MG63 (cell line): ENCODE data around the gene IL17A. TPM values are rescaled to one million over a fixed set of nuclear protein-coding genes. Genes with fewer than 3 reads are reported as not detected.

Experiments used
- DNase-seq: peaks from one replicate; pipeline ENCODE4 v3.0.0-alpha.2; 2020
- H3K27me3 ChIP-seq: fragments of 250-450 bp; sonication (Bioruptor Pico); 2 replicates; pipeline ENCODE4 v1.5.1; 2020; ENCODE audit warnings: mild to moderate bottlenecking, moderate library complexity
- H3K36me3 ChIP-seq: fragments of 250-450 bp; sonication (Bioruptor Pico); 2 replicates; pipeline ENCODE4 v1.5.1; 2020; ENCODE audit warnings: mild to moderate bottlenecking, moderate library complexity
- H3K4me3 ChIP-seq: fragments of 250-450 bp; sonication (Bioruptor Pico); 2 replicates; pipeline ENCODE4 v1.5.1; 2020; ENCODE audit warnings: mild to moderate bottlenecking, moderate library complexity
- H3K9me3 ChIP-seq: fragments of 250-450 bp; sonication (Bioruptor Pico); 2 replicates; pipeline ENCODE4 v1.5.1; 2020; ENCODE audit warnings: mild to moderate bottlenecking, moderate library complexity
- total RNA-seq: library from RNA; depleted of rRNA; stranded (reverse); fragments of >200 nt; shearing (Covaris generic); gene quantifications from 2 replicates; pipeline ENCODE4 v1.2.3, GENCODE V29; 2014; ENCODE audit warnings: low replicate concordance; rRNA removed

The IL17A gene
- total RNA-seq: not detected in 2 replicates

DNA sequence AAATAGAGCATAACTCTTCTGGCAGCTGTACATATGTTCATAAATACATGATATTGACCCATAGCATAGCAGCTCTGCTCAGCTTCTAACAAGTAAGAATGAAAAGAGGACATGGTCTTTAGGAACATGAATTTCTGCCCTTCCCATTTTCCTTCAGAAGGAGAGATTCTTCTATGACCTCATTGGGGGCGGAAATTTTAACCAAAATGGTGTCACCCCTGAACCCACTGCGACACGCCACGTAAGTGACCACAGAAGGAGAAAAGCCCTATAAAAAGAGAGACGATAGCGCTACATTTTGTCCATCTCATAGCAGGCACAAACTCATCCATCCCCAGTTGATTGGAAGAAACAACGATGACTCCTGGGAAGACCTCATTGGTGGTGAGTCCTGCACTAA is at the start of gene IL17A:
Gene IL17A (plus strand): TSS at position 301 of the 400 bp plus-strand sequence. CDS start 57 bp downstream, at position 358.
- DNase-seq: no peak
- H3K9me3 ChIP-seq: no peaks in the 10 kb centered on the region
- peaks cover 93% of the 10 kb centered on the region for H3K27me3 ChIP-seq
- no peak within 1 kb of the TSS for H3K4me3 ChIP-seq
- H3K36me3 ChIP-seq: no peaks in the 10 kb centered on the region

GRCh38 chr6:52136934-52137467 is 49.2 kb upstream of the IL17A start:
- Histone ChIP-seq H3K9me3 (no peaks in the 10 kb centered on the region), H3K4me3 (no peak overlapping the region), H3K27me3 (peaks cover 63% of the 10 kb centered on the region), H3K36me3 (no peaks in the 10 kb centered on the region)
- DNase-seq: no peak

GRCh38 chr6:52138284-52138683 is 47.9 kb upstream of the IL17A start:
- no peaks in the 10 kb centered on the region for H3K36me3 ChIP-seq
- no peak overlapping the region for H3K4me3 ChIP-seq
- no peak for DNase-seq
- no peaks in the 10 kb centered on the region for H3K9me3 ChIP-seq
- peaks cover 66% of the 10 kb centered on the region for H3K27me3 ChIP-seq

DNA sequence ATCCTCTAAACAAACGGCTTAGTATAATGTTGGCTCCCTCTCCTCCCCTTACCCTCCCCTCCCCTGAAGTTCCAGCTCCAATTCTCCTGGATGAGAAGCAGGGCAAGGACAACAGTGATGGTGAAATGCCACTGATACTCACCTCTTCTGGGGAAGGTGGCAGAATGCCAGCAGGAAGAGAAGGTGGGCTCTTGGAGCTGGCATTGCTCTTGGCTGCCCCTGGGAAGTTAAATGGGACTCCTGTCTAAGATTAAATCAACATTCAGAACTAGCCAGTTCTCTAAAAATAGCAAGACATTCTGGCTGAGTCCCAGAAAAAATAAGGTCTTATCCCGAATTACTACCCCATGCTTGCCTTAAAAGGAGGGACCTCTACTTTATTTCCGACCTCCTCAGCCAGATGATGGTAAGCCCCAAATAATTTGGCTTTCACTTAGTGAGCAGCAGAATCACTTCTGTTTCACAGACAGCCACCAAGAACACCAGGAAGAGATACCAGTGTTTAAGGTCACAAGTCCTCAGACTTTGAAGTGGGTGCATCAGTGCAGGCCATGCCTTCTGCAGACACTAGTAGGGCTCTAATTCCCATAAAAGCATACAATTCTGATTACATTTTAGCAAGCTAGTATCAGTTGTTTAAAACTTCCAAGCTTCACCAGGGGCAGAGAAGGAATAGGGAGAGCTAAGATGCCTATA is 46.0 kb upstream of the IL17A start:
- Histone ChIP-seq H3K27me3 (peaks cover 84% of the 10 kb centered on the region), H3K4me3 (no peak overlapping the region), H3K9me3 (no peaks in the 10 kb centered on the region), H3K36me3 (no peaks in the 10 kb centered on the region)
- DNase-seq: no peak

DNA sequence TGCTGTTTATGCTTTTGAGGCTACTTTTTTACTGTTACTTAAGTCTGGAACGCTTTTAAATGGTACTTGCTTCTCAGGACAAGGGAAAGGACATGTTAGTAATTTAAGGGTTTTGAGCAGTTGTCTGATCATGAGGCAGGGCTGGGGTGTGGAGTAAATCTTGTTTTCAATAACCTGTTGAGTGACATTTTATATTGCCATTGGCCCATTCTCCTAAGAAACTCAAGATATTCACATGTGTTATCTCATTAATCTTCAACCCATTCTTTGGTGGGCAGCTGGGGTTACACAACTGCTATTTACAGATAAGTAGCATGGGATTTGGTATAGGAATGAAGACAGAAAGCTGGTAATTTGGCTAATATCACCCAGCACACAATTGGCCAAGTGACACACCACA is 44.6 kb upstream of the IL17A start:
- Histone ChIP-seq H3K9me3 (no peaks in the 10 kb centered on the region), H3K36me3 (no peaks in the 10 kb centered on the region), H3K27me3 (peaks cover 96% of the 10 kb centered on the region), H3K4me3 (no peak overlapping the region)
- DNase-seq: no peak

- Histone ChIP-seq H3K36me3 (no peaks in the 10 kb centered on the region), H3K27me3 (peaks cover 96% of the 10 kb centered on the region), H3K4me3 (no peak overlapping the region), H3K9me3 (no peaks in the 10 kb centered on the region)
- DNase-seq: no peak
These were observed 43.6 kb upstream of the IL17A start for GRCh38 chr6:52142556-52142955.

- Histone ChIP-seq H3K36me3 (no peaks in the 10 kb centered on the region), H3K27me3 (peaks cover 99% of the 10 kb centered on the region), H3K4me3 (no peak overlapping the region), H3K9me3 (no peaks in the 10 kb centered on the region)
- no peak for DNase-seq
These were observed 42.6 kb upstream of the IL17A start for GRCh38 chr6:52143551-52143950.

DNA sequence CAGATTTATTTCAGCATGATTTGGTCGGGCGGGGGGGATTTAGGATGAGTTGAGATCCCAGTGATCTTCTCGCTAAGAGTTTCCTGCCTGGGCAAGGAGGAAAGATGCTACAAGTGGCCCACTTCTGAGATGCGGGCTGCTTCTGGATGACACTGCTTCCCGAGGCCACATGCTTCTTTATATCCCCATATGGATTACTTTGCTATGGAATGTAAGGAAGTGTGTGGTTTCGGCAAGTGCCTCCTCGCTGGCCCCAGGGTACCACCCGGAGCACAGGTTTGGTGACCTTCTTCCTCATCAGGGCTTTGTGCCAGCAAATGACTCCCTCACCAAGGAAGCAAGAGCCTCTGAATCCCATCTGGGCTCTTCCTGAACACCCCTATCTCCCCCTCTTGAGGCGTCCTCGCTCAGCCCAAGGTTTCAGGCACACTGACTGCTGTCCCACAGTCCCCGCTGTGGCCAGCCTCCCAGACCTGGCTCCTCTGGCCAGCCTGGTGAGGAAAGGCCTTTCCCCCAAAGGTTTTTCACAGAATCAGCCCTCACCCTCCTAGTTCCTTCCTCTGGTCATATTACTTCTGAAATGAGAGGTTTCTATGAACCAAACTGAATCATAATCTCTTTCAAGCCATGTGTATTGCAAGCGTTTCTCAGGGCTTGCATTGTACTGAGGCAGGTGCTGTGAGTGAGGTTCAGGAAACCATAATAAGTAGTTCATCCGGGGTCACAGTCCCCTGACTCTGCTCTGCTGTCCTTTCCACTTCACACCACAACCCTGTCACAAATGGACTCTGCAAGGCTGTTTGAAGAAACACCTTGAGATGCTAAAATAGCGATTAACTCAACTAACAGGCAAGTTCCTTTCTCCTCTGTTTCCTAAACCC is 41.7 kb upstream of the IL17A start:
- H3K4me3 ChIP-seq: no peak overlapping the region
- no peaks in the 10 kb centered on the region for H3K36me3 ChIP-seq
- DNase-seq: no peak
- H3K9me3 ChIP-seq: no peaks in the 10 kb centered on the region
- H3K27me3 ChIP-seq: peaks cover 99% of the 10 kb centered on the region

GRCh38 chr6:52146851-52147445 is 39.2 kb upstream of the IL17A start:
- H3K4me3 ChIP-seq: no peak overlapping the region
- H3K27me3 ChIP-seq: peaks cover 87% of the 10 kb centered on the region
- no peaks in the 10 kb centered on the region for H3K9me3 ChIP-seq
- no peaks in the 10 kb centered on the region for H3K36me3 ChIP-seq
- no peak for DNase-seq

GRCh38 chr6:52149076-52149475 is 37.1 kb upstream of the IL17A start:
- no peak for DNase-seq
- Histone ChIP-seq H3K27me3 (peaks cover 75% of the 10 kb centered on the region), H3K4me3 (no peak overlapping the region), H3K36me3 (no peaks in the 10 kb centered on the region), H3K9me3 (no peaks in the 10 kb centered on the region)

DNA sequence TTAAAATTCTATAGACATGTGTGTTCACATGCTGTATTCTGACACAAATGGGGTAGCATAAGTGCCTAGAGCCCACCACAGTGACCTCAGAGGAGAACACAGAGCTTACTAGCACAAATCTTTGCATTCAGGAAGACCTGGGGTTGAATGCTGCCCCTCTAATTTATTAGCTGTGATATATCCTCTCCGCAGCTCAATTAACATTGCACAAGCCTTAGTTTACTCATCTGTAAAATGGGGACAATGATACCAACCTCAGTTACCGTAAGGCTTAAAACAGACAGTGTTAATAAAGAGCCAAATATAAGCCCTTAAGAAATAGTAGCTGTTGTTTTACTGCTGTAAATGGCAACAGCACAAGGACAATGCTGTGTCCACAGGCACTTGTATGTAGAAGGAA is 36.2 kb upstream of the IL17A start:
- Histone ChIP-seq H3K9me3 (no peaks in the 10 kb centered on the region), H3K27me3 (peaks cover 66% of the 10 kb centered on the region), H3K4me3 (no peak overlapping the region), H3K36me3 (no peaks in the 10 kb centered on the region)
- DNase-seq: no peak

DNA sequence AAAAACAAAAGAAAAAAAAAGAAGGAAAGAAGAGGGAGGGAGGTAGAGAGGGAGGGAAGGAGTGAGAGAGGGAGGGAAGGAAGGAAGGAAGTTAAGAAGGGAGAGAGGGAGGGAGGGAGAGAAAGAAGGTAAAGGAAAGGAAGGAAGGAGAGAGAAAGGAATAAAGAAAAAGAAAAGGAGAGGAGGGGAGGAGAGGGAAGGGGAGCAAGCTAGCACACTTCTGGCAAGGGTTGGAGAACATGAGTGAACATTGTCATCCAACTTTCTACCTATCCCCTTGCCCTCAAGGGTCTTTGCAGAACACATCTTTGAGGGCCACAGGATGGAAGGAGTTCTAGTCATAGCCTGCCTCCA is 34.1 kb upstream of the IL17A start:
- peaks cover 45% of the 10 kb centered on the region for H3K27me3 ChIP-seq
- no peaks in the 10 kb centered on the region for H3K9me3 ChIP-seq
- no peak for DNase-seq
- H3K36me3 ChIP-seq: no peaks in the 10 kb centered on the region
- H3K4me3 ChIP-seq: no peak overlapping the region

- H3K9me3 ChIP-seq: no peaks in the 10 kb centered on the region
- no peaks in the 10 kb centered on the region for H3K36me3 ChIP-seq
- H3K4me3 ChIP-seq: no peak overlapping the region
- H3K27me3 ChIP-seq: peaks cover 38% of the 10 kb centered on the region
- DNase-seq: no peak
These were observed 33.4 kb upstream of the IL17A start for GRCh38 chr6:52152711-52153160.

- Histone ChIP-seq H3K27me3 (peaks cover 28% of the 10 kb centered on the region), H3K36me3 (no peaks in the 10 kb centered on the region), H3K9me3 (no peaks in the 10 kb centered on the region), H3K4me3 (no peak overlapping the region)
- no peak for DNase-seq
These were observed 31.8 kb upstream of the IL17A start for GRCh38 chr6:52154381-52154780.

DNA sequence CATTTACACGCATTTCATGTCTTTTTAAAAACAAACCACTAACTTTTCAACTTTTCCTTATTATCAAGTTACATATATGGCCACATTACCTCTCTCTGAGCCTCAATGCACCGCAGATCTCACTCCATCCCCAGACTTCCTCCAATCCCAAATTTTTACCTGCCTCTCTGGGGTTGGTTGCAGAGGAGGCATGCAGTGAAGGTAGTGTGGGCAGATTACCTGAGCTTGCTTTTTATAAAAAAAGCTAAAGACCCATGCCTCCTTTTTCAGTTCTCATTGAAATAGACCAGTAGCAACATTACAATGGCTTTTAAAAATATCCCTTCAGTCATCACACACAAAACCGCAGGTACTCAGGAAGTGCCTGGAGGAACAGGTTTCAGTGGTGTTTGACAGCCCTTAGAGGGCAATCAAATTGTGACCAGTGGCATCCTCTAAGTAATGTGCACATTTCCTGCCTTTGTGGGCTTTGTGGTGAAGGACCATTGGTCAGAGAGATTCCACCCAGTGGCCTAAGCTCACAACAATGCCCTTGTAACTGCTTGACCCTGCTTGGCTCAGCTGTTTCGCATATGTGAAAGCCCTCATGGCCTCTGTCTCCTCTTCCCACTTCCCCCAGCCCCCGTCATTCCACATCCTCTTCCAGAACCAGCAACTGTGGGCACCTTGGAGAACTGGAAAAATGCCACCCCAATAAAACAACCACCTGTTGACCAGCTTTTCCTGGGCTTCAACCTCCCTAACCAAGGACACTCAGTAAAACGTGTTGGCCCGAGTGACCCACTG is 30.2 kb upstream of the IL17A start:
- Histone ChIP-seq H3K9me3 (no peaks in the 10 kb centered on the region; the same call in 1 of the 2 replicates), H3K27me3 (peaks cover 27% of the 10 kb centered on the region), H3K36me3 (no peaks in the 10 kb centered on the region), H3K4me3 (no peak overlapping the region)
- no peak for DNase-seq

- H3K4me3 ChIP-seq: no peak overlapping the region
- no peaks in the 10 kb centered on the region; the same call in 1 of the 2 replicates for H3K9me3 ChIP-seq
- no peaks in the 10 kb centered on the region for H3K36me3 ChIP-seq
- DNase-seq: peak; percentile 45
- peaks cover 27% of the 10 kb centered on the region for H3K27me3 ChIP-seq
These were observed 28.8 kb upstream of the IL17A start for GRCh38 chr6:52157301-52157941.
